ENCODE measurements around the gene VILL.

- TF ChIP-seq POLR2A (IDR thresholded peaks at IDR 0.05; ENCODE audit: low read depth, low read length): no peak
- TF ChIP-seq TAF1 (IDR thresholded peaks at IDR 0.05; ENCODE audit: borderline replicate concordance, low read depth, low read length): no peak
- TF ChIP-seq POLR2AphosphoS5 (IDR thresholded peaks at IDR 0.05; ENCODE audit: low read depth, low read length): no peak
These were observed 36.3 kb downstream of the VILL start for GRCh38 chr3:38026856-38027255.

Measured in GM12892 (cell line).